ENCODE measurements around the gene BMERB1. TPM values are rescaled to one million over a fixed set of nuclear protein-coding genes. Genes with fewer than 3 reads are reported as not detected.
"Not testable (repeated sequence)": the region's sequence is repeated elsewhere in the genome, so short reads cannot be mapped to it uniquely, and the experiment has no call there.

Gene BMERB1
- total RNA-seq, 1 donor from 2014 or later = 16.1 TPM

DNA sequence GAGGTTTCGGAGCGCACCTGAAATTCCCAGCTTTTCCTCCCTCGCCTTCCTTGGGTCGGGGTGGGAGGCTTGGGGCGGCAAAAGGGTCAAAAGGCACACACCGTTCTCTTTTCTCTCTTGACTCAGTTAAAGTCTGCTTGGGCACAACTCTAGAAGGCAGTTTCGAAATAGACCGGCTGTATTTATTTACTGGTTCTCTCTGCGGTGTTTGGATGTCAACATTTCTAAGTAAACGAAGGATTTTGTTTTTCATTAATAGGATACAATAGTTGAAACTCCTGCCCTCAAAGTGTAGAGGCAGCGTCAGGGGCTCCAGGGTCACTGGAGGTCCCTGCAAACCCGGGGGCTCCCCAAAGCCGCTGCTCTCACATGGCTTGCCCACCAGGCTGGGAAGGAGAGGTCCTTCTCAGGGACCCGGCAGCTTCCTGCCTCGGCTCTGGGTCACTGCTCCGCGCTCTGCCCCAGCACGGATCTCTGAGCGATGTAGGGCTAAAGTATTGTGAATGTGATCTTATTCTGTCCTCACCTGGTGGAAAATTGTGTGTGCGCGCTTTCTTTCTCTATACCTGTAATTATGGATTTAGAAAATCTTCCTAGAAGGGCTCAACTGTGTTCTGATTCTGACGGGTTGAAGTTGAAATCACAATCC is 952 bp downstream of the BMERB1 start:
- ATAC-seq (peak; percentile 29 to 41), DNase-seq (no peak)
- Histone ChIP-seq H3K36me3 (no peaks in the 10 kb centered on the region), H3K4me1 (no peaks in the 10 kb centered on the region), H3K27ac (peak overlapping the region; percentile 51), H3K4me3 (peak overlapping the region; percentile 69), H3K27me3 (ENCODE audit: low read depth) (peaks cover 12% of the 10 kb centered on the region), H3K9me3 (no peaks in the 10 kb centered on the region)
- TF ChIP-seq CTCF (IDR thresholded peaks at IDR 0.05) = no peak
- intact Hi-C loops (cut with DNase I) = no loop called here

- Histone ChIP-seq H3K27me3 (ENCODE audit: low read depth) (peaks cover 12% of the 10 kb centered on the region), H3K36me3 (no peaks in the 10 kb centered on the region), H3K9me3 (no peaks in the 10 kb centered on the region), H3K27ac (no peak overlapping the region), H3K4me3 (no peak overlapping the region), H3K4me1 (no peaks in the 10 kb centered on the region)
- DNase-seq = no peak
- intact Hi-C loops (cut with DNase I) = no loop called here
- TF ChIP-seq CTCF (IDR thresholded peaks at IDR 0.05) = no peak
- no peak for ATAC-seq
Measured at GRCh38 chr16:15439102-15439501, 4.7 kb downstream of the BMERB1 start.

DNA sequence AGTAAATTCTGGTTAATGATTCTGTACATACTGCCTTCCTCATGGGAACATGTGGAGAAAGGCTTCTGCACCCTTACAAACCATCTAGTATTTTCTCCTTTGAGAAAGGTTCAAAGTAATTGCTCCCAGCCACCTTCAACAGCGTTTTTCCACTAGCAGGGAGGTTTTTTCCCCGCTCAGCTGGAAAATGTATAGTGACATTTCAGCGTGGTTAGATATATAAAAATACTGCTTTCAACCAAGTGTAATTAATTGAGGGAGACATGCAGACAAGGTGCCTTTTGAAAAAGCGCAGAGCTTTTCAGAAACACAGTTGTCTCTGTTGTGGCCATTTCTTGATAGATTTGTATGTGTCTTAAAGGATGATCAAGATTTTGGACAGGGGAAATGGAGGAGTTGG is 5.1 kb downstream of the BMERB1 start:
- no peaks in the 10 kb centered on the region for H3K36me3 ChIP-seq
- ATAC-seq (no peak), DNase-seq (no peak)
- no peaks in the 10 kb centered on the region for H3K9me3 ChIP-seq
- no peaks in the 10 kb centered on the region for H3K4me1 ChIP-seq
- peaks cover 12% of the 10 kb centered on the region for H3K27me3 ChIP-seq (ENCODE audit: low read depth)
- intact Hi-C loops (cut with DNase I) = no loop called here
- H3K4me3 ChIP-seq = no peak overlapping the region
- no peak overlapping the region for H3K27ac ChIP-seq
- no peak for TF ChIP-seq CTCF (IDR thresholded peaks at IDR 0.05)

GRCh38 chr16:15440852-15441251 is 6.5 kb downstream of the BMERB1 start:
- H3K4me3 ChIP-seq = no peak overlapping the region
- no peaks in the 10 kb centered on the region for H3K9me3 ChIP-seq
- intact Hi-C loops (cut with DNase I) = no loop called here
- DNase-seq = no peak
- no peaks in the 10 kb centered on the region for H3K4me1 ChIP-seq
- no peaks in the 10 kb centered on the region for H3K36me3 ChIP-seq
- no peak for ATAC-seq
- TF ChIP-seq CTCF (IDR thresholded peaks at IDR 0.05) = no peak
- H3K27ac ChIP-seq = no peak overlapping the region
- peaks cover under 1% of the 10 kb centered on the region for H3K27me3 ChIP-seq (ENCODE audit: low read depth)

DNA sequence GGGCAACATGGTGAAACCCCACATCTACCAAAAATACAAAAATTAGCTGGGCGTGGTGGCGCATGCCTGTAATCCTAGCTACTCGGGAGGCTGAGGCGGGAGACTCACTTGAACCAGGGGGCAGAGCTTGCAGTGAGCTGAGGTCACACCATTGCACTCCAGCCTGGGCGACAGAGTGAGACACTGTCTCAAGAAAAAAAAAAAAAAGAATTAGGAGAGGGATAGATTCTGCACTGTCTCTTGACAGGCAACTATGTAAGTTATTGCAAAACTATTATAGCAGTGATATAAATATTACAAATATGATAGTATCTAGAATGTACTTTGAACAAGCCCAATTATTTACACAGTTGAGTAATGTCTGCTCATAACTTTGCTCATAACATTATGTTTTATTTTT is 7.8 kb downstream of the BMERB1 start:
- ATAC-seq; H3K4me1 ChIP-seq; intact Hi-C loops (cut with DNase I); H3K36me3 ChIP-seq; DNase-seq; H3K27ac ChIP-seq; H3K4me3 ChIP-seq; H3K9me3 ChIP-seq; H3K27me3 ChIP-seq (ENCODE audit: low read depth): not testable (repeated sequence)

- Histone ChIP-seq H3K27me3 (ENCODE audit: low read depth) (no peaks in the 10 kb centered on the region), H3K4me1 (no peaks in the 10 kb centered on the region), H3K27ac (no peak overlapping the region), H3K9me3 (no peaks in the 10 kb centered on the region), H3K36me3 (no peaks in the 10 kb centered on the region), H3K4me3 (no peak overlapping the region)
- ATAC-seq = no peak
- no peak for TF ChIP-seq CTCF (IDR thresholded peaks at IDR 0.05)
- intact Hi-C loops (cut with DNase I) = no loop called here
- no peak for DNase-seq
Measured at GRCh38 chr16:15443753-15444152, 9.4 kb downstream of the BMERB1 start.

All from lower lobe of right lung (tissue), 2 donors.